Measurements from ENCODE around the gene PDE8B.
A peak's percentile ranks its signal among the peaks of the same experiment; 100 is the strongest.

PDE8B gene

GRCh38 chr5:77232574-77233358 is 22.3 kb downstream of the PDE8B start:
- DNase-seq = no peak

DNA sequence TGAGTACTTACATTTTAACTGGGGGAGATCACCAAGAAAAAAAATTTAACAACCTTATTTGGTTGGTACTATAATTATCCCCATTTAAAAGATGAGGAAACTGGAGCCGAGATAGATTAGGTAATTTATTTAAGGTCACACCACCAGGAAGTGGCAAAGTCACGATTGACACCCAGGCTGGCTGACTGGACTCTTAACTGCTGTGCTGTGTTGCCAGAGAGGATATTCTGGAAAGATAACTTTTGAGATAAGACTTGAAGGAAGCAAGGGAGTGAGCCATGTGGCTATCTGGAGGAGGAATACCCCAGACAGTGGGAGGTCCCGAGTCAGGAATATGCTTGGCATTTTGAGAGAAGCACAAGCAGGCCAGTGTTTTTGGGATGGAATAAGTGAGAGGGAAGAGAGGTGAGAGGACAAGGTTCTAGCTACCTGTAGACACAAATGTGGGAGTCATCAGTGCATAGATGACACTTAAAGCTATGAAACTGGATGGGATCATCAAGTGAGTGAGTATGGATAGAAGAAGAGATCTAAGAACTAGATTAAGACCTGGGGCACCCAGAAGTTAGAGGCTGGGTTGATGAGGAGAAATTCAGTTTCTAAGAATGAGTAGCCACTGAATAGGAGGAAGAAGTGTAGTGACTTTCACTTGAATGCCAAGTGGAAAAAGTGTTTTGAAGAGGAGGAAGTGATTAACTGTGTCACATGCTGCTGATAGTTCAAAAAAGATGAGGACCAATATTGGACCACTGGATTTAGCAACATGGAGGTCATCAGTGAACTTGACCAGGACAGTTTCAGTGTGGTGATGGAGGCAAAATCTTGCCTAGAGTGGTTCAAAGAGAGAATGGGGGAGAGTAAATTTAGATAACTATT is 25.6 kb downstream of the PDE8B start:
- DNase-seq = no peak

DNA sequence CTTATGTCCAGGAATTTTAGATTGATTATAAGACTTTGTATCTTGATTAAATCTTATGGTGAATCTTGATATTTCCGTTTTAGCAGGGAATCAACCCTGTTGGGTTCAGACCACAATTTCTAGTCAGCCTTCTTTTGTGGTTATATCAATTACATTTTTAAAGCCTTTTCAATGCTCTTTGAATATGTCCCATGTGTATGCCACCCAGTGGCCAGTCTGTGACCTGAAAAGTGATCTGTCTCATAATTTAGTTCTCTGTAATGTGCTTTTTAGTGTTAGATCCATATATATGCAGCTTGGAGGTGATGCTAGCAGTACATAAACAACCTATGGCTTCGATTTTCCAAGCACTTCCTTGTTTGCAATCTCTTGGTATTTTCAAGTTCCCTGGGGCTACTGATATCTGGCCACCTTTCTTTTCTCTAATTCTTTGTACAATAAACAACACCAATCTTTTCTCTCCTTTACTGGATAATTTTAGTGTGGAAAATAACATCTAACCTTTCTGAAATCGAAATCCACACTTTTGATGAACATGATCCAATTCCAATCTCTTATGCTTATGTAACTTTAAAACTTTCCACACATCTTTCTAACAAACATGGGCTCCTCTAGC is 28.8 kb downstream of the PDE8B start:
- no peak for DNase-seq

DNA sequence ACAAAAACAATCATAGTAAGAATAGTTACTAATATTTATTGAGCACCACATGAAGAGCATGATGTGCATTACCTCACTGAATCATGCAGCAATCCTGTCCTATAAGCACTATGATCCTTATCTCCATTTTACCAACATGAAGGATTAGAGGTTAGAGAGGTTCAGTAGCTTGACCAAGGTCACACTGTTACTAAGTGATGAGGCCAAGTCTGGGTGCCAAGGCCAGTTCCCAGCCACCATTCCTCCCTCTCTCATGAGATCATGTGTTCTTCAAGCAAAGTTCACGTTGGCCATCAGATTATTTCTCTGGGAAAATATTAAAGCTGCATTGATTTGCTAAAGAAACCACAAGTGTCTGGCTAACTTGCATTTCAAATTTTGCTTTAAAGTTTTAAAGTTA is 31.0 kb downstream of the PDE8B start:
- DNase-seq = no peak

GRCh38 chr5:77249475-77249874 is 39.0 kb downstream of the PDE8B start:
- DNase-seq = no peak

GRCh38 chr5:77250021-77250420 is 39.5 kb downstream of the PDE8B start:
- DNase-seq = no peak

DNA sequence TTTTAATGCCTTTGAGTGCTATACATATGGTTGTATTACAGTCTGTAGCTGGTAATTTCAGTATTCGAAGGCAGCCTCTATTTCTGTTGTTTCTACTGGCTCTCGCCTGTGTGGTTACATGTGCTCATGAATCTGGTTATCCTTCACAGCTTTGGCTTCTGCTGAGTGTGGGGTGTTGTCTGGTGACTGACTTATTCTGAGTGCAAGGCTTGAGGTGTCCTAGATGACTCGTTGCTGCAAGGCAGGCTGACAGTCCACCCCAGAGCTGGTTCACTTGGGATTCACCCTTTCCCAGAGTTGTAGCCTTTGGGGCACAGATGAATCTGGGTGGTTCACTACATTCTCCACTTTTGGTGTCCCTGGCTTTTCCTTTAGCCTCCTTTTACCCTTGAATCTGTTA is 41.4 kb downstream of the PDE8B start:
- DNase-seq = no peak

DNA sequence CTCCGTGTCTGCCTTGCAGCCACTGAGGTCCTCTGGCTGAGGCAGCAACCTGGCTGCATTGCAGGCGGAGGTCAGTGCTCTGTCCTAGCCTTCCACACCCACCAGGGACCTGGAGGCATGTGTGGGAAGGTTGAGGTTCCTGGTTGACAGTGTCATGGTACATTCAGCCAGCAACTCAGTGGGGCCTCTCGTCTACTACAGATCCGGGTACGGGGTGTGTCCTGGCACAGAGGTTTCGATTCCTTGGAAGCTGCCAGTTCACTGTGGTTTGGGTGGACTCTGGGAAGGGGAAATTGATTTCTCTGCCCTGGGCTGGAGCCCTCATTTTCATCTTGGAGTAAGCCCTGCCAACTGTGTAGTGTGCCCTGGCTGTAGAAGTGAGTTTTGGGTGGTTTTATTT is 45.1 kb downstream of the PDE8B start:
- DNase-seq = no peak

- no peak for DNase-seq
Observed at GRCh38 chr5:77256406-77256805, 45.9 kb downstream of the PDE8B start.

- DNase-seq = no peak
Observed at GRCh38 chr5:77258652-77259051, 48.2 kb downstream of the PDE8B start.

- no peak for DNase-seq
Observed at GRCh38 chr5:77259476-77259875, 49.0 kb downstream of the PDE8B start.

GRCh38 chr5:77262697-77263096 is 52.2 kb downstream of the PDE8B start:
- no peak for DNase-seq

GRCh38 chr5:77266291-77266690 is 55.8 kb downstream of the PDE8B start:
- no peak for DNase-seq

DNA sequence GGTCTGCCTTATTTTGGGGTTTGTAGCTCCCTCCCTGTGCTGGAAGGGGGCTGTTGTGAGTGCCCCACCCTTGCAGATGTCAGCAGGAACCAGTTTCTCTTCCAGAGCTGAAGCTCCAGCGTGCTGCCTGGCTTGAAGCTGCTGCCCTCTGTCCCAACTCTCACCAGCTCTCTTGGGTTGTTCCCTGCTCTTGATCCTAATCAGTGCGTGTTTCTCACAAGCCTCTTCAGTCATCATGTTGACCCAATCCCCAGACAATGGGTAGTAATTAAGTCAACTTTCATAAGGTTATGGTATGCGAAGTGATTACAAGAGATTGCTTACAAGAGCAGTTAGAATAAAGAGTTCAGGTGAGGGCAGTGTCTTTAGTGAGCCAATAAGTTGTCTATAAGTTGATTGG is 57.0 kb downstream of the PDE8B start:
- no peak for DNase-seq

GRCh38 chr5:77272206-77272605 is 61.7 kb downstream of the PDE8B start:
- DNase-seq = no peak

GRCh38 chr5:77277759-77278158 is 67.3 kb downstream of the PDE8B start:
- DNase-seq = no peak

GRCh38 chr5:77280036-77280435 is 69.6 kb downstream of the PDE8B start:
- no peak for DNase-seq

GRCh38 chr5:77281969-77282336 is 71.5 kb downstream of the PDE8B start:
- DNase-seq = no peak

- peak; percentile 39 for DNase-seq
Observed at GRCh38 chr5:77282337-77283027, 72.0 kb downstream of the PDE8B start.

DNA sequence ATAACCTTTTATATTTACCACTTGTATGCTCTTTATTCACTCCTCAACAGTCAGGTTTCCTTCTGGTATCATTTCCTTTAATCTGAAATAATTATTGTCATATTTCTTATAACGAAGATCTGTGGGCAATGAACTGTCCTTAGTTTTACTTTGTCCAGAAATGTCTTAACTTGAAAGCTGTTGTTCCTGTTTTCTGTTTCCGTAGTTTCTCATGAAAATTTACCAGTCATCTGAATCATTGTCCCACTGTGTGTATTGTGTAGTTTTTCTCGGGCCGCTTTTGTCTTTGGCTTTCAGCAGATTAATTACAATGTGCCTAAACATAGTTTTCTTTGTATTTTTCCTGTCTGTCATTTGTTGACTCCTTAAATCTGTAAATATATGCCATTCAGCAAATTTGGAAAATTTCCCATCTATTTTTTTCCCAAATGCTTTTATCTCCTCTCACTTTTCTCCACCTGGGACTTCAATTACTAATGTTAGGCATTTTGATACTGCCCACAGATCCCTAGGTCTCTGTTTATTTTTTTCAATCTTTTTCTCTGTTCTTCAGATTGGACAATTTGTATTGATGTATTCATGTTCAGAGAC is 74.9 kb downstream of the PDE8B start:
- peak; percentile 8 for DNase-seq

GRCh38 chr5:77292026-77292757 is 81.7 kb downstream of the PDE8B start:
- no peak for DNase-seq

DNA sequence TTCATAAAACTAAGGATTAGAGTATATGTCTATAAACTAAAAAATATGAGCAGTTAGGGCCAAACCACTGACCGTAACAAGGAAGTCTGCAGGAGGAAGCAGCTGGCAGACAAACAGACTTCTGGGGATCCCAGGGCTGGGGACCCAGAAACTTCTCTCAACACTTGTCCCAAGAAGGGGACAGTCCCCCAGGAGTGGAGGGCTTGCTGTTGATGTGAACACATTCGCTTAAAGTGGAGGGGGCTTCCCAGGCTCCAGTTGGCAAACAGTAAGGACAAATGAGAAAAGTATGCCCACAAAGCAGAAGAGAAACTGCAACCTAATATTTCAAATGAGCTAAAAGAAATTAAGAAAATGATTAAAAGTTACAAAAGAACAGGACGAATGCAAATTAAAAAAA is 83.7 kb downstream of the PDE8B start:
- DNase-seq = no peak
